ENCODE measurements around the gene CST1.

DNA sequence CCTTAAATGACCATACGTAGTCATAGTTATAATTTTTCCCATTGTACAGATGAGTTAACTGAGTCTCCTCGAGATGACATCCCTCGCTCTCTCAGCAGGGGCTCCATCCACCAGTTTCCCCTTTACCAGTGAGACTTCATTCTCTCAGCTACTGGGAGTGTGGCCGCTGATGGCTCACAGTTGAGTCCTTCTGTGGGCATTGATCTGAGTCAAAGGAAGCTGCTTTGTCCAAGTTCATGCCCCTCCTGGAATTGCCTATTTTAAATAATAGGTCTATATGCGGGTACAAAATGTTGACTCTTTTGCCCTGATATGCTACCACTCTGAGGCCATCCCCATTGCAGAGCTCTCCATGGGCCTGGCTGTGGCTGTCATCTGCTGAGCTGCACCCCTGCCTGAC, 14.8 kb upstream of the CST1 start:
- TF ChIP-seq NFIC (IDR thresholded peaks at IDR 0.05) (no peak), CEBPB (IDR thresholded peaks at IDR 0.05) (no peak)

Data from Ishikawa (cell line).